GM19372 (cell line): Measurements from ENCODE around the gene SYNE1.
"Not testable (repeated sequence)": the region's sequence is repeated elsewhere in the genome, so short reads cannot be mapped to it uniquely, and the experiment has no call there.

ENCODE experiments used
- ATAC-seq: cut with Tn5 transposase; IDR thresholded peaks from one replicate; pipeline ENCODE4 v1.9.1; 2021; ENCODE audit warnings: mild to moderate bottlenecking, low read depth, moderate library complexity; ENCODE audit not compliant: unreplicated experiment

The SYNE1 gene

GRCh38 chr6:152631376-152631775, 5.8 kb downstream of the SYNE1 start:
- ATAC-seq: no peak

- ATAC-seq: no peak
These were observed 6.3 kb downstream of the SYNE1 start for GRCh38 chr6:152630832-152631231.

- ATAC-seq: no peak
These were observed 11.9 kb downstream of the SYNE1 start for GRCh38 chr6:152625213-152625612.

GRCh38 chr6:152614776-152615175, 22.4 kb downstream of the SYNE1 start:
- ATAC-seq: not testable (repeated sequence)

GRCh38 chr6:152609125-152609670, 28.0 kb downstream of the SYNE1 start:
- no peak for ATAC-seq

GRCh38 chr6:152605941-152606340, 31.2 kb downstream of the SYNE1 start:
- no peak for ATAC-seq

GRCh38 chr6:152605342-152605741, 31.8 kb downstream of the SYNE1 start:
- no peak for ATAC-seq

GRCh38 chr6:152603911-152604310, 33.3 kb downstream of the SYNE1 start:
- no peak for ATAC-seq

- no peak for ATAC-seq
These were observed 37.1 kb downstream of the SYNE1 start for GRCh38 chr6:152600022-152600421.

- ATAC-seq: no peak
These were observed 38.1 kb downstream of the SYNE1 start for GRCh38 chr6:152598901-152599537.

- no peak for ATAC-seq
These were observed 38.7 kb downstream of the SYNE1 start for GRCh38 chr6:152598421-152598820.

- ATAC-seq: no peak
These were observed 40.4 kb downstream of the SYNE1 start for GRCh38 chr6:152596726-152597125.

GRCh38 chr6:152595499-152595898, 41.7 kb downstream of the SYNE1 start:
- peak; percentile 50 for ATAC-seq

GRCh38 chr6:152594701-152595100, 42.5 kb downstream of the SYNE1 start:
- no peak for ATAC-seq

- no peak for ATAC-seq
These were observed 48.7 kb downstream of the SYNE1 start for GRCh38 chr6:152588456-152588855.

GRCh38 chr6:152587473-152587872, 49.7 kb downstream of the SYNE1 start:
- no peak for ATAC-seq

GRCh38 chr6:152585236-152585635, 51.9 kb downstream of the SYNE1 start:
- ATAC-seq: no peak

- no peak for ATAC-seq
These were observed 53.3 kb downstream of the SYNE1 start for GRCh38 chr6:152583888-152584287.

GRCh38 chr6:152576525-152576924, 60.6 kb downstream of the SYNE1 start:
- no peak for ATAC-seq

GRCh38 chr6:152575621-152576150, 61.5 kb downstream of the SYNE1 start:
- ATAC-seq: no peak

GRCh38 chr6:152575161-152575560, 62.0 kb downstream of the SYNE1 start:
- no peak for ATAC-seq

GRCh38 chr6:152573762-152574161, 63.4 kb downstream of the SYNE1 start:
- no peak for ATAC-seq
